Renal cortical epithelial cell (primary cell): ENCODE results near the gene SLC23A1. TPM values are rescaled to one million over a fixed set of nuclear protein-coding genes. Genes with fewer than 3 reads are reported as not detected.
"Not testable (repeated sequence)": the region's sequence is repeated elsewhere in the genome, so short reads cannot be mapped to it uniquely, and the experiment has no call there.

Experiments used
- DNase-seq: peaks from one replicate; pipeline ENCODE4 v3.0.0-alpha.2; 2011; ENCODE audit warnings: low read depth
- total RNA-seq: library from RNA; depleted of rRNA; stranded (reverse); fragments of >200 nt; gene quantifications from 2 replicates; pipeline ENCODE4 v1.2.3, GENCODE V29; 2014

SLC23A1 gene
- total RNA-seq, 1 donor from 2014 or later, result 3.0 TPM

- DNase-seq, result no peak
Measured at GRCh38 chr5:139389701-139390638, 6.9 kb upstream of the SLC23A1 start, which contains the start of gene MZB1. Gene MZB1, minus strand, starts transcription at chr5:139389913. Its CDS starts 57 bp downstream, at chr5:139389856.

GRCh38 chr5:139388198-139388821 lies 5.2 kb upstream of the SLC23A1 start:
- peak; percentile 53 for DNase-seq

- DNase-seq, result no peak
Measured at GRCh38 chr5:139387611-139388197, 4.6 kb upstream of the SLC23A1 start.

GRCh38 chr5:139386956-139387355 lies 3.9 kb upstream of the SLC23A1 start:
- DNase-seq, result not testable (repeated sequence)

GRCh38 chr5:139386050-139386438 lies 2.9 kb upstream of the SLC23A1 start:
- DNase-seq, result peak; percentile 72

GRCh38 chr5:139385061-139386049 lies 2.3 kb upstream of the SLC23A1 start:
- DNase-seq, result no peak

GRCh38 chr5:139384591-139385051 lies 1.5 kb upstream of the SLC23A1 start:
- no peak for DNase-seq

- DNase-seq, result no peak
Measured at GRCh38 chr5:139383993-139384590, 995 bp upstream of the SLC23A1 start.

GRCh38 chr5:139382807-139383206 lies 290 bp downstream of the SLC23A1 start:
- DNase-seq, result no peak

GRCh38 chr5:139381837-139382761 lies 998 bp downstream of the SLC23A1 start:
- no peak for DNase-seq

- DNase-seq, result no peak
Measured at GRCh38 chr5:139379626-139380449, 3.3 kb downstream of the SLC23A1 start.

GRCh38 chr5:139378941-139379361 lies 4.1 kb downstream of the SLC23A1 start:
- DNase-seq, result no peak

- no peak for DNase-seq
Measured at GRCh38 chr5:139378101-139378825, 4.8 kb downstream of the SLC23A1 start.

- DNase-seq, result no peak
Measured at GRCh38 chr5:139377226-139377625, 5.9 kb downstream of the SLC23A1 start.

- DNase-seq, result no peak
Measured at GRCh38 chr5:139376364-139376763, 6.7 kb downstream of the SLC23A1 start.

- DNase-seq, result no peak
Measured at GRCh38 chr5:139374909-139375308, 8.2 kb downstream of the SLC23A1 start.

GRCh38 chr5:139371482-139372435 lies 11.3 kb downstream of the SLC23A1 start:
- no peak for DNase-seq
